Measurements from ENCODE around the gene OR10V1.

OR10V1 gene, protein sequence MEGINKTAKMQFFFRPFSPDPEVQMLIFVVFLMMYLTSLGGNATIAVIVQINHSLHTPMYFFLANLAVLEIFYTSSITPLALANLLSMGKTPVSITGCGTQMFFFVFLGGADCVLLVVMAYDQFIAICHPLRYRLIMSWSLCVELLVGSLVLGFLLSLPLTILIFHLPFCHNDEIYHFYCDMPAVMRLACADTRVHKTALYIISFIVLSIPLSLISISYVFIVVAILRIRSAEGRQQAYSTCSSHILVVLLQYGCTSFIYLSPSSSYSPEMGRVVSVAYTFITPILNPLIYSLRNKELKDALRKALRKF

DNA sequence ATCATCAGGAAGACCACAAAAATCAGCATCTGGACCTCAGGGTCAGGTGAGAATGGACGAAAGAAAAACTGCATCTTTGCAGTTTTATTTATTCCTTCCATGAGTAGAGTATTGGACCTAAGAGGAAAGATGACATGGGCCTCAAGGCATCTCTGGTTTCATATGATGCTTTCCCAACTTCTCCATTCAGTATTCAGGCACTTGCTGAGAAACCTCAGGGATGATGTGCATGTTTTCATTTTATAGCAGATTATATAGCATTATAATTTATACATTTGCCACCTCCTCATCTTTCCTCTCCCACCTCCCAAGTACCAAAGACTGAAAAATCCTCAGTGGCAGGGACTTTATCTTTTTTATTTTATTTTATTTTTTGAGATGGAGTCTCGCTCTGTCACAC is at the start of gene OR10V1:
TSS of gene OR10V1 (minus strand) at position 101 of the 400 bp plus-strand sequence. CDS start at position 101, 0 bp downstream.
- DNase-seq = no peak

- DNase-seq = no peak
These were observed 48.3 kb upstream of the OR10V1 start for GRCh38 chr11:59761993-59762392.

GRCh38 chr11:59760771-59761170 is 47.1 kb upstream of the OR10V1 start:
- no peak for DNase-seq

DNA sequence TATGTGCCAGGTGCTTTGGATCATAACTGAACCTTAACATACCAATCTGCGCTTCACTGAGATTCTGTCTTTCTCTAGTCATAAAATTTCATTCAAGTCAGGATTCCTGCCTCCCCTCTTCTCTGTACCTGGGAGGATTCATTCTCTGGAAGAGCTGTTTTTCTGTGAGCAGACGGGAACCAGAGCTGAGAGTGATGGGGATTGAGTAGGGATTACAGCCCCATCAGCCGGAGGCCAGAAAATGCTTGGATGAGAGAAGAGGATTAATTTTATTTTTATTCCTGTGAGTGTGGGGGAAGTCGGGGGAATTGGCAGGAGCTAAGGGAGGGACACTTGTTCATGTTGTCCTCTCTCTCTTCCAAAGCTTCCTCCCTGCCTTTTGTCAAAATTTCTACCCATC is 46.3 kb upstream of the OR10V1 start:
- no peak for DNase-seq

- DNase-seq = no peak
These were observed 44.9 kb upstream of the OR10V1 start for GRCh38 chr11:59758401-59759037.

DNA sequence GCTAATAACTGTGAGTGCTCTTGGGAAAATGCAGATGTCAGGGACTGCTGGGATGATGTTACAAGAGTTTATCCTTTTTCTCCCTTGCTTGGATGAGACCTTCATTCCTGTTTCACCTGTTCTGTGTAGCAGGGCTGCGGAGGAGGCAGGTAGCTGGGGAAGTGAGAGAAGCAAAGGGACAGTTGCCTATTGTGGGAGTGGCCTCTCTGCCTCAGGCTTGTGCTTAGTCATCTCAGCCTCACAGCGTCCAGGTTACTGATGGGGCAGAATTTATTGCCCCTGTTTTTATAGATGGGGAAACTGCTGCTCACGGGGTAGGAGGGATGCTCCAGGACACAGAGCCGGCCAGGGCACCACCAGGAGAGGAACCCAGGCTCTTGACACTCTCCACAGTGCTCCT is 43.2 kb upstream of the OR10V1 start:
- no peak for DNase-seq

DNA sequence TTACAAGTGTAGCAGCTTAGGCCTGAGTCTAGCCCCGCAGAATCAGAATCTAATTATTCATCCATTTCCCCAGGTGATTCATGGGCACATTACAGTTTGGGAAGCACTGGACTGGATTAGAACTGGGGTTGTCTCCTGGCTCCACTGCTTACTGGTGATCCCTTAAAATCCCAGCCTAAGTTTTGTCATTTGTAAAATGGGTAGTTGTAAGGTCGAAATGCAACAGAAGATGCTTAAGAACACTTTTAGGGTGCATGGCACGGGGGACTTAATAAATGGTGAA is 42.9 kb upstream of the OR10V1 start:
- DNase-seq = peak; percentile 3

GRCh38 chr11:59755701-59756557 is 42.3 kb upstream of the OR10V1 start:
- DNase-seq = peak; percentile 53

DNA sequence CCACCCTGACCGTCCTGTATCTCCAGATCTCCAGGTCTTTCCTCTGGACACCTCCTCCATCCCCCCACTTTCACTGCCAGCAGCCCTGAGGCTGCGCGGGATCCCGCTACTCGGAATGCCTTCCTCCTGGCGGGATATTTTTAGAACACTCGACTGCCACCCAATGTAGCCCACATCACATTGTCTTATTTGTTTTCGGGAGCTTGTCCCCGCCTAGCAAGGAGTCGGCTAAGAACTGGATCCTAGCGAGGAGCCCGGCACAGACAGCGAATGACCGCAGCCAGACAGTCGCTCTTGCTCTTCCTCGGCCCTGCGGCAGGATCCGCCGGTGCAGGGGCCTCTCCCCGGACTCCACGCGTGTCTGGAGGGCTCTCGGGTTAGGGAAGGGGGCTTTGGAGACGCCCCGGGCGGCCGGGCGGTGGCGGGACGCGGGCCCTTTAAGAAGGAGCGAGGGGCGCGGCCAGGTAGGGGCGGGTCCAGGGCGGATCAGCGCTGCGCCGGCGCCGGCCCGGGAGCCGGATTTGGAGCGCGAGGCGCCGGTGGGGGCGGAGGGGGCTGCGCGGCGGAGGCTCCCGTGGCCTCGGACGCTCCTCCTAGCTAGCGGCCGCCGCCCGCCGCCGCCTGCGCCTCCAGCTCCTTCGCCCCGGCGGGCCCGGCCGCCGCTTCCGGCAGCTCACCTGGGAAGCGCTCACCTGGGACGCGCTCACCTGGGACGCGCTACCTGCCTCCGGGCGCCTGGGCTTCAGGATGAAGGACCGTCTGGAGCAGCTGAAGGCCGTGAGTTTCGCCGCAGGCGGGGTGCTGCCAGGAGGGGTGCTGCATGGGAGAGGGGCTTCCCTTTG is 41.4 kb upstream of the OR10V1 start, which contains the start of gene STX3:
TSS of gene STX3 (plus strand) at position 518 of the 842 bp plus-strand sequence. CDS start at position 748, 230 bp downstream.
- peak; percentile 52 for DNase-seq

- DNase-seq = no peak
These were observed 40.8 kb upstream of the OR10V1 start for GRCh38 chr11:59754494-59754858.

DNA sequence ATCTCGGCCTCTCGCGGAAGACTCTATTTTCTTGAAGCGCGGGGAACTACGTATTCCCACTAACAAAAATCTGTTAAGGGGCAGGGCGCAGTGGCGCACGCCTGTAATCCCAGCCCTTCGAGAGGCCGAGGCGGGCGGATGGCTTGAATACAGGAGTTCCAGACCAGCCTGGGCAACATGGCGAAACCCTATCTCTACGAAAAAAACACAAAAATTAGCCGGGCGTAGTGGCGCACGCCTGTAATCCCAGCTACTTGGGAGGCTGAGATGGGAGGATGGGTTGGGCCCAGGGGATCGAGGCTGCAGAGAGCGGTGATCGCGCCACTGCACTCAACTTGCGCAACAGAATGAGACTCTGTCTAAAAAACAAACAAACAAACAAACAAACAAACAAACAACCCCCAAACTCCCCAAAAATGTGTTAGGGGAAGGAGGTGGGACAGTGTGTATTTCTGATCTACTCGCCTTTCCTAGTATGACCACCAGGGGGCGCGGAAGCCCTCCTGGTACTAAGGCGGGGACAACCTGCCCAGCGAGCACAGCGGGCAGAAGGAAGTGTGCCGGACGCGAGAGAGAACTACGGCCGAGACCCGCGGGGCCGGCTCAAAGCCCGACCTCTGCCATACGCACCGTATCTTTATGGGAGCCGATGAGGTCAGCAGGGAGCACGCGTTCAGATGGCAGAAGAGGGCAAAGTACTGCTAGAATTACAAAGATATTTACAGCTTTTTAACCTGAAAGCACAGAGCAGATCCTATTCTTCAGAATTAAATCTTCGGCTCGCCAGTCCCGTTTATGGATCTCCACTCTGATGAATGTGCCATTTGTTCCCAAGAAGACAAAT is 40.2 kb upstream of the OR10V1 start:
- peak; percentile 70 for DNase-seq

DNA sequence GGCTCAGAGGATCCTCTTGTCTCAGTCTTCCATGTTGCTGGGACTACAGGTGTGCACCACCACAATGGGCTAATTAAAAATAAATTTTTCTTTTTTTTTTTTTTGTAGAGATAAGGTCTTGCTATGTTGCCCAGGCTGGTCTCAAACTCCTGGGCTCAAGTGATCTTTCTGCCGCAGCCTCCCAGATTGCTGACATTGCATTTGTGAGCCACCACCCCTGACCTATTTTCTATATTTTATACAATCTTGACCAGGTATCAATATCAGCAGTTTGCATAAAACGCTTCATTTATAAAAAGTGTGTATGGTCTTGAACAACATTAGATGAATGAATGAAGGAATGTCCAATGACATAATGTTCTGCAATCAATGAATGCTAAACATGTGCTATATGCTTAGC is 32.5 kb upstream of the OR10V1 start:
- no peak for DNase-seq

GRCh38 chr11:59730896-59731565 is 17.4 kb upstream of the OR10V1 start:
- DNase-seq = no peak

- no peak for DNase-seq
These were observed 16.2 kb upstream of the OR10V1 start for GRCh38 chr11:59729834-59730233.

DNA sequence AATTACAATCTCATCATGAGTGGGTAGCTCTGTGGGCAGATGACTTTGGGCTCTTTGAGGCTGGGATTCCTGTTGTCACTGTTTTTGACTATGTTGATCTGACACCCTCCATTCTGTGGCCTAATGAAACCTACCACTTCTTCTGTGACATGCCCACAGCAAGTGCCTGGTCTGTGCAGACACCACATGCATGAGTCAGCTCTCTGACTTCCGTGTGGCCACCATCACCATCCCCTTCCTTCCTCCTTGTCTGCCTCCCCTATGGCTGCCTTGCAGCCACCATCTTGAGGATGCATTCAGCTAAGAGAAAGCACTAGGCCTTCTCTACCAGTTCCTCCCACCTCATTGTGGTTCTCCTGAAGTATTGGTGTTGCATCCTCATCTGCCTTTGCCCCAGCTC is 15.3 kb upstream of the OR10V1 start:
- no peak for DNase-seq

DNA sequence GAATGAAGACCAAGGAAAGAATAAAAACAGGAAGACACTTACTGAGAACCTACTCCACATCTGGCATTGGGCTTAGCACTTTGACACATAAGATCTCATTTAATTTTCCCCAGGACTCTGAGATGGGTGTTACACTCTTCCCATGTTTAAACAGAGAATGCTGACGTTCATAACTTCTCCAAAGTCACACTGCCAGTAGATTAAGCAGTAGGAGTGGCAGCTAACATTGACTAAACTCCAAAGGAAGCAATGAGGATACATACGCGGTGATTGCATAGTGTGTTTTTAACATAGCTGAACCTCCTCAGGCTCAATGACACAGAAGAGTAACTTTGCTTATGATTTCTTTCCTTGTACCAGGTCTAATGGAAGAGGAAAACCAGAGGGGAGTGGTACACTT is 14.5 kb upstream of the OR10V1 start:
- no peak for DNase-seq

DNA sequence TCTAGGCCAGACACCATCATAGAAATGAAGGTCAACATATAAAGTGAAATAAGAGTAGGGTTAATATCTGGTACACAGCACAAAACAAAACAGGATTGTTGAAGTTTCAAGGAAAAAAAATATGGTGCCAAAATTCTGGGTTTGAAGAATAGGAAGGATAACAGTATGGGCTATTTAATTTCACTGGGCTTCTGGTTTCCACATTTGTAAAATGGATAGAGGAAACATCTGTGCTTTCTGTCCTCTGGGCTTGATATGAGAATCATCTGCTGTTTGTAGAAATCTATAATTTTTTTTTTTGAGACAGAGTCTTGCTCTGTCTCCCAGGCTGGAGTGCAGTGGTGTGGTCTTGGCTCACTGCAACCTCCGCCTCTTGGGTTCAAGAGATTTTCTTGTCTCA is 13.8 kb upstream of the OR10V1 start:
- no peak for DNase-seq

GRCh38 chr11:59724066-59724465 is 10.4 kb upstream of the OR10V1 start:
- DNase-seq = no peak

- DNase-seq = no peak
These were observed 5.9 kb upstream of the OR10V1 start for GRCh38 chr11:59719556-59719955.

DNA sequence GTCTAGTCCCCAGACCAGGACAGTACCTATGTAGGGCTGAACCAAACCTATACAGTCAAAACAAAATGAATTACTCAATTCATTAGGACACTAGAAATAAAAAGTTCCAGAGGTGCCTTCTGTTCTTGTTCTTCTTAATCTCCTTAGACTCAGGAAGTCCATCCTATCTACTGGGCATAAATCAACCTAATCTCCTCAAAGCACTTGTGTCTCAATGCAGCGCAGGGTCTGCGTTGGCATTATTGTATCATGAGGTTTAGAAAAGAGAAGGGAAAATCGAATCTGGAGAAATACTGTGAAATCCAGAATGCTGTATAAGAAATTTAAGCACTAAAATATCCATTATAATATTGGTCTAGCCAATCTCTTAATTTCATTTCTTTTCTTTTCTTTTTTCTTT is 2.4 kb upstream of the OR10V1 start:
- no peak for DNase-seq

DNA sequence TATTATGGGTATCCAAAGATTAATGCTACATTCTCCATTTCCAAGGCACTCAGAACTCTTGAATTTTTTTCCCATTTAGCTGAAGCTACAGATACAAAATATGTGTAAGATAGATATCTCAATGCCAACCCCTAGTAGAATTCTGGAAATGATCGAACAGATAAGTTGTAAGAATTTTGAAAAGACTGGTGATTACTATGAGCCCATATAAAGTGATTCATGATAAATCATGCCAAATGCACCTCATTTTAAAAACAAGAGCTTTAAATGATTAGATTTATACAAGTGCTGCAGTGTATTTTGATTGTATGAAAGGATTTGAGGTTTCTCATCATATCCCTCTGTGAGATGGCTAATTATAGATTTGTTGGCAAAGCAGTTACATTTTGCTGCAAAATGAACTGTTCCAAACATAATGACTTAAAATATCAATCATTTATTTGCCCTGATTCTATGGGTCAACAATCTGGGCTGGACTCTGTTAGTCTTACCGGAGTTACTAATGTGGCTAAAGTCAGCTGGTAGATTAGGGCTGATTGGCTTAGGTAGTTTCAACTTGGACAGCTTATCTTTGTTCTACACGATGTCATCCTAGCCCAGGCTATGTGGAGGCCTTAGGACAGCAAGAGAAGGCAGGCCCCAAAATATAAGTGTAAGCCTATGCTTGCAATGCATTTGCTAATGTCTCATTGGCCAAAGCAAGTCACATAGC is 3.4 kb downstream of the OR10V1 start:
- DNase-seq = no peak

All from fibroblast of skin of right quadriceps (primary cell).